ENCODE measurements around the gene GALR2.

DNA sequence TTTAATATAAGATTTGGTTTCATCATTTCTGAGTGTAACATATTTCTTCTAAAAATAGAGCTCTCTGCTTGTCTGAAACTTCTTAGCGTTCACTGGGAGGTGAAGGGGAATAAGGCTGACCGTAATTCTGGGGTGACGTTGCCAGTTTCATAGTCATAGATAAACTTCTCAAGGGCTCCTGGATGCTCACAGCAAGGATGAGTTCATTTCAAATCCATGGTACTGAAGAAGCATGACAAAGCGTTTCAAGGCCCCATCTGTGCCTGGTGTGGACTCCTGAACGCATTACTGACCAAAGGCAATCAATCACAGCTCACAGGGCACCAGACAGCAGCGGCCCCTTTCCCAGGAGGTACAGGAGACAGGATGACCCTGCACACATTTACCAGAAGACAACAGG, 35.5 kb upstream of the GALR2 start:
- TF ChIP-seq, protein P1, sequence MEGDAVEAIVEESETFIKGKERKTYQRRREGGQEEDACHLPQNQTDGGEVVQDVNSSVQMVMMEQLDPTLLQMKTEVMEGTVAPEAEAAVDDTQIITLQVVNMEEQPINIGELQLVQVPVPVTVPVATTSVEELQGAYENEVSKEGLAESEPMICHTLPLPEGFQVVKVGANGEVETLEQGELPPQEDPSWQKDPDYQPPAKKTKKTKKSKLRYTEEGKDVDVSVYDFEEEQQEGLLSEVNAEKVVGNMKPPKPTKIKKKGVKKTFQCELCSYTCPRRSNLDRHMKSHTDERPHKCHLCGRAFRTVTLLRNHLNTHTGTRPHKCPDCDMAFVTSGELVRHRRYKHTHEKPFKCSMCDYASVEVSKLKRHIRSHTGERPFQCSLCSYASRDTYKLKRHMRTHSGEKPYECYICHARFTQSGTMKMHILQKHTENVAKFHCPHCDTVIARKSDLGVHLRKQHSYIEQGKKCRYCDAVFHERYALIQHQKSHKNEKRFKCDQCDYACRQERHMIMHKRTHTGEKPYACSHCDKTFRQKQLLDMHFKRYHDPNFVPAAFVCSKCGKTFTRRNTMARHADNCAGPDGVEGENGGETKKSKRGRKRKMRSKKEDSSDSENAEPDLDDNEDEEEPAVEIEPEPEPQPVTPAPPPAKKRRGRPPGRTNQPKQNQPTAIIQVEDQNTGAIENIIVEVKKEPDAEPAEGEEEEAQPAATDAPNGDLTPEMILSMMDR (IDR thresholded peaks at IDR 0.05), result no peak
- TF ChIP-seq ZFX (IDR thresholded peaks at IDR 0.05; ENCODE audit: borderline replicate concordance), result no peak
